H9 (cell line): ENCODE results near the gene DES. TPM values are rescaled to one million over a fixed set of nuclear protein-coding genes. Genes with fewer than 3 reads are reported as not detected.

Source experiments
- DNase-seq: peaks from one replicate; pipeline ENCODE4 v3.0.0-alpha.2; 2017
- H2AFZ ChIP-seq: one replicate; pipeline ENCODE4 v1.6.1; 2013; ENCODE audit warnings: mild to moderate bottlenecking, low read length, control low read depth, moderate library complexity
- H2AK5ac ChIP-seq: 2 replicates; pipeline ENCODE4 v1.6.1; 2013; ENCODE audit warnings: low read length, control low read depth, mixed read lengths; ENCODE audit not compliant: insufficient read length
- H2BK120ac ChIP-seq: one replicate; pipeline ENCODE4 v1.6.1; 2013; ENCODE audit warnings: low read depth, mild to moderate bottlenecking, low read length, control low read depth, inconsistent platforms; ENCODE audit not compliant: poor library complexity, severe bottlenecking
- H2BK12ac ChIP-seq: 2 replicates; pipeline ENCODE4 v1.6.1; 2013; ENCODE audit warnings: low read length, control low read depth, mixed read lengths, low read depth; ENCODE audit not compliant: insufficient read length
- H2BK15ac ChIP-seq: 2 replicates; pipeline ENCODE4 v1.6.1; 2013; ENCODE audit warnings: low read depth, low read length, control low read depth
- H2BK20ac ChIP-seq: one replicate; pipeline ENCODE4 v1.6.1; 2013; ENCODE audit warnings: low read depth, mild to moderate bottlenecking, low read length, control low read depth, inconsistent platforms; ENCODE audit not compliant: poor library complexity, severe bottlenecking
- H2BK5ac ChIP-seq: 2 replicates; pipeline ENCODE4 v1.6.1; 2013; ENCODE audit warnings: low read length, control low read depth, mixed read lengths; ENCODE audit not compliant: insufficient read length
- H3K14ac ChIP-seq: 2 replicates; pipeline ENCODE4 v1.6.1; 2013; ENCODE audit warnings: low read length, control low read depth; ENCODE audit not compliant: insufficient read depth
- H3K18ac ChIP-seq: 2 replicates; pipeline ENCODE4 v1.6.1; 2013; ENCODE audit warnings: low read depth, mild to moderate bottlenecking, mixed read lengths, low read length, control low read depth; ENCODE audit not compliant: insufficient read length
- H3K23ac ChIP-seq: 2 replicates; pipeline ENCODE4 v1.6.1; 2013; ENCODE audit warnings: low read length, control low read depth, mixed read lengths, low read depth; ENCODE audit not compliant: insufficient read length
- H3K23me2 ChIP-seq: 2 replicates; pipeline ENCODE4 v1.6.1; 2013; ENCODE audit warnings: low read depth, mild to moderate bottlenecking, mixed read lengths, low read length, control low read depth; ENCODE audit not compliant: insufficient read length, poor library complexity, severe bottlenecking
- H3K27ac ChIP-seq: 2 replicates; pipeline ENCODE4 v1.5.1; 2013; ENCODE audit warnings: low read length, control low read depth, mixed read lengths, low read depth; ENCODE audit not compliant: insufficient read length
- H3K27me3 ChIP-seq: 2 replicates; pipeline ENCODE4 v1.6.1; 2013; ENCODE audit warnings: low read length, control low read depth, inconsistent platforms; ENCODE audit not compliant: insufficient read depth
- H3K4ac ChIP-seq: 2 replicates; pipeline ENCODE4 v1.6.1; 2013; ENCODE audit warnings: low read depth, mild to moderate bottlenecking, control low read depth, inconsistent platforms, low read length, moderate library complexity
- H3K4me1 ChIP-seq: 2 replicates; pipeline ENCODE4 v1.6.1; 2013; ENCODE audit warnings: low read length, control low read depth, inconsistent platforms; ENCODE audit not compliant: insufficient read depth
- H3K4me2 ChIP-seq: 2 replicates; pipeline ENCODE4 v1.6.1; 2013; ENCODE audit warnings: low read length, control low read depth, mixed read lengths; ENCODE audit not compliant: insufficient read length, insufficient read depth
- H3K56ac ChIP-seq: 2 replicates; pipeline ENCODE4 v1.6.1; 2013; ENCODE audit warnings: low read depth, mild to moderate bottlenecking, mixed read lengths, low read length, control low read depth; ENCODE audit not compliant: insufficient read length
- H3K79me1 ChIP-seq: 2 replicates; pipeline ENCODE4 v1.6.1; 2013; ENCODE audit warnings: low read depth, mild to moderate bottlenecking, moderate library complexity, low read length, control low read depth, inconsistent platforms; ENCODE audit not compliant: insufficient read depth, poor library complexity, severe bottlenecking
- H3K79me2 ChIP-seq: 2 replicates; pipeline ENCODE4 v1.6.1; 2013; ENCODE audit warnings: low read length, control low read depth, inconsistent platforms; ENCODE audit not compliant: insufficient read depth
- H3K9ac ChIP-seq: 2 replicates; pipeline ENCODE4 v1.6.1; 2013; ENCODE audit warnings: low read length, control low read depth, mixed read lengths; ENCODE audit not compliant: insufficient read length; ENCODE audit errors: extremely low read depth
- H3K9me3 ChIP-seq: one replicate; pipeline ENCODE4 v1.6.1; 2013; ENCODE audit warnings: low read depth, low read length, inconsistent platforms; ENCODE audit not compliant: control insufficient read depth
- H3T11ph ChIP-seq: one replicate; pipeline ENCODE4 v1.6.1; 2013; ENCODE audit warnings: mild to moderate bottlenecking, low read length, control low read depth, inconsistent platforms
- H4K20me1 ChIP-seq: one replicate; pipeline ENCODE4 v1.6.1; 2013; ENCODE audit not compliant: control insufficient read depth, insufficient read length, insufficient read depth
- H4K5ac ChIP-seq: 2 replicates; pipeline ENCODE4 v1.6.1; 2013; ENCODE audit warnings: low read depth, mild to moderate bottlenecking, mixed read lengths, low read length, control low read depth; ENCODE audit not compliant: insufficient read length
- H4K8ac ChIP-seq: replicated peaks from 2 replicates; pipeline ENCODE4 v1.6.1; 2013; ENCODE audit warnings: low read length, control low read depth, mixed read lengths, low read depth; ENCODE audit not compliant: insufficient read length
- H4K91ac ChIP-seq: 2 replicates; pipeline ENCODE4 v1.6.1; 2013; ENCODE audit warnings: low read depth, mild to moderate bottlenecking, moderate library complexity, mixed read lengths, low read length, control low read depth; ENCODE audit not compliant: insufficient read length
- H3K27ac Mint-ChIP-seq, 3 experiments: 2 replicates in 2 of 3; 3 replicates in 1 of 3; pipeline ENCODE4 v1.8.0; 2020 to 2021; ENCODE audit warnings: mixed read lengths in 3 of 3, mild to moderate bottlenecking in 1 of 3, moderate library complexity in 1 of 3
- H3K27me3 Mint-ChIP-seq: 2 replicates; pipeline ENCODE4 v1.8.0; 2021; ENCODE audit warnings: low read depth, mild to moderate bottlenecking, moderate library complexity, mixed read lengths
- H3K36me3 Mint-ChIP-seq, 3 experiments: 2 replicates in 2 of 3; 3 replicates in 1 of 3; pipeline ENCODE4 v1.8.0; 2020 to 2021; ENCODE audit warnings: low read depth in 3 of 3, mixed read lengths in 3 of 3; ENCODE audit not compliant: insufficient read depth in 1 of 3
- H3K4me1 Mint-ChIP-seq, 2 experiments: 2 replicates each; pipeline ENCODE4 v1.8.0; 2020; ENCODE audit warnings: mixed read lengths in 2 of 2
- H3K4me3 Mint-ChIP-seq, 2 experiments: 2 replicates in 1 of 2; 3 replicates in 1 of 2; pipeline ENCODE4 v1.8.0; 2020 to 2021; ENCODE audit warnings: mild to moderate bottlenecking in 2 of 2, mixed read lengths in 2 of 2, moderate library complexity in 1 of 2
- H3K9me3 Mint-ChIP-seq, 2 experiments: 2 replicates in 1 of 2; 3 replicates in 1 of 2; pipeline ENCODE4 v1.8.0; 2020; ENCODE audit warnings: mild to moderate bottlenecking in 2 of 2, mixed read lengths in 2 of 2, moderate library complexity in 1 of 2
- CTCF ChIP-seq: fragments of 200-600 bp; sonication (generic); conservative IDR thresholded peaks from 3 replicates; pipeline ENCODE4 v1.8.0; 2021; ENCODE audit warnings: antibody characterized with exemption, mild to moderate bottlenecking
- WGBS: extraction: QIAGEN DNeasy Blood & Tissue Kit; methylation state at CpG from one replicate; pipeline ENCODE4 v1.1.7; 2013; ENCODE audit warnings: missing lambda C conversion rate, low lambda C conversion rate, mixed read lengths; ENCODE audit not compliant: insufficient read length; ENCODE audit errors: extremely low coverage; 5-methylcytosine and 5-hydroxymethylcytosine counted together
- total RNA-seq: library from RNA; stranded (reverse); gene quantifications from 2 replicates; pipeline ENCODE4 v1.2.1, GENCODE V29; 2021

The DES gene
- total RNA-seq, 1 experiment from 2014 or later: 4.6 TPM

GRCh38 chr2:219404291-219404910 is 13.8 kb upstream of the DES start:
- H3K27ac ChIP-seq: no peak overlapping the region
- no peaks in the 10 kb centered on the region for H3K79me2 ChIP-seq
- no peak overlapping the region for H3K56ac ChIP-seq
- TF ChIP-seq CTCF: no peak
- no peak overlapping the region for H2BK15ac ChIP-seq
- DNase-seq: no peak
- H2BK120ac ChIP-seq: no peak overlapping the region
- no peak overlapping the region for H3K18ac ChIP-seq
- Mint-ChIP-seq H3K27ac (peak overlapping the region in 1 of 3 experiments; percentile 91; a peak in 2 of 7 replicates), H3K36me3 (no peaks in the 10 kb centered on the region), H3K27me3 (peaks cover 10% of the 10 kb centered on the region), H3K9me3 (no peaks in the 10 kb centered on the region; a peak in 1 of 5 replicates), H3K4me1 (peaks cover 27 to 38% of the 10 kb centered on the region in 2 experiments), H3K4me3 (no peak overlapping the region)
- H2BK5ac ChIP-seq: no peak overlapping the region
- H4K5ac ChIP-seq: no peak overlapping the region
- no CpG with 5 or more reads among the region's 10 CpGs for WGBS
- H3K4ac ChIP-seq: no peak overlapping the region
- H3K27me3 ChIP-seq: no peaks in the 10 kb centered on the region
- no peak overlapping the region for H3K4me2 ChIP-seq
- H4K8ac ChIP-seq: no peak overlapping the region
- no peak overlapping the region for H3K14ac ChIP-seq
- no peak overlapping the region for H4K91ac ChIP-seq
- H2AFZ ChIP-seq: no peak overlapping the region
- H3T11ph ChIP-seq: no peak overlapping the region
- H3K23ac ChIP-seq: no peak overlapping the region
- H2AK5ac ChIP-seq: no peak overlapping the region
- no peaks in the 10 kb centered on the region for H3K79me1 ChIP-seq
- H2BK12ac ChIP-seq: no peak overlapping the region
- H3K9ac ChIP-seq: no peak overlapping the region
- no peaks in the 10 kb centered on the region for H3K23me2 ChIP-seq
- no peaks in the 10 kb centered on the region for H3K9me3 ChIP-seq
- no peaks in the 10 kb centered on the region for H4K20me1 ChIP-seq
- no peak overlapping the region for H2BK20ac ChIP-seq
- H3K4me1 ChIP-seq: no peaks in the 10 kb centered on the region
